D721Med (cell line): ENCODE results near the gene PTPRR.

Experiments
- DNase-seq: peaks from one replicate; pipeline ENCODE4 v3.0.0; 2011; ENCODE audit warnings: low spot score; ENCODE audit not compliant: insufficient read length
- FAIRE-seq: peaks from 2 replicates; lab custom pipeline; 2011; peaks lifted over from hg19 to GRCh38; lab: Jason Lieb, UNC
- CTCF ChIP-seq: IDR thresholded peaks from 2 replicates; pipeline ENCODE4 v1.5.1; 2012; ENCODE audit warnings: mild to moderate bottlenecking, control low read depth; ENCODE audit not compliant: insufficient read depth; ENCODE audit errors: missing control alignments

Gene PTPRR

GRCh38 chr12:70885956-70886355 is 34.6 kb downstream of the PTPRR start:
- DNase-seq (no peak), FAIRE-seq (no peak)
- no peak for TF ChIP-seq CTCF

- no peak for TF ChIP-seq CTCF
- FAIRE-seq (no peak), DNase-seq (no peak)
These were observed 36.7 kb downstream of the PTPRR start for GRCh38 chr12:70883855-70884254.

- FAIRE-seq = no peak
- DNase-seq = no peak
- no peak for TF ChIP-seq CTCF
These were observed 39.8 kb downstream of the PTPRR start for GRCh38 chr12:70880744-70881143.

GRCh38 chr12:70876952-70877351 is 43.6 kb downstream of the PTPRR start:
- FAIRE-seq (no peak), DNase-seq (no peak)
- TF ChIP-seq CTCF = no peak

GRCh38 chr12:70875628-70876027 is 44.9 kb downstream of the PTPRR start:
- DNase-seq = no peak
- FAIRE-seq = no peak
- TF ChIP-seq CTCF = no peak

- no peak for TF ChIP-seq CTCF
- FAIRE-seq (no peak), DNase-seq (no peak)
These were observed 65.5 kb downstream of the PTPRR start for GRCh38 chr12:70854881-70855568.

GRCh38 chr12:70854138-70854537 is 66.4 kb downstream of the PTPRR start:
- FAIRE-seq (no peak), DNase-seq (no peak)
- no peak for TF ChIP-seq CTCF
